D721Med (cell line): ENCODE data around the gene SLC7A14.

Source experiments
- DNase-seq: peaks from one replicate; pipeline ENCODE4 v3.0.0; 2011; ENCODE audit warnings: low spot score; ENCODE audit not compliant: insufficient read length
- FAIRE-seq: peaks from 2 replicates; lab custom pipeline; 2011; peaks lifted over from hg19 to GRCh38; lab: Jason Lieb, UNC
- CTCF ChIP-seq: IDR thresholded peaks from 2 replicates; pipeline ENCODE4 v1.5.1; 2012; ENCODE audit warnings: mild to moderate bottlenecking, control low read depth; ENCODE audit not compliant: insufficient read depth; ENCODE audit errors: missing control alignments

Gene SLC7A14

GRCh38 chr3:170443457-170443856 lies 142.4 kb downstream of the SLC7A14 start:
- DNase-seq (no peak), FAIRE-seq (no peak)
- TF ChIP-seq CTCF: no peak

- no peak for TF ChIP-seq CTCF
- DNase-seq (no peak), FAIRE-seq (no peak)
Measured at GRCh38 chr3:170442947-170443346, 142.9 kb downstream of the SLC7A14 start.

GRCh38 chr3:170441412-170441811 lies 144.5 kb downstream of the SLC7A14 start:
- no peak for FAIRE-seq
- TF ChIP-seq CTCF: no peak
- DNase-seq: no peak

- TF ChIP-seq CTCF: no peak
- no peak for DNase-seq
- no peak for FAIRE-seq
Measured at GRCh38 chr3:170440344-170440743, 145.5 kb downstream of the SLC7A14 start.

GRCh38 chr3:170438836-170439235 lies 147.0 kb downstream of the SLC7A14 start:
- DNase-seq: no peak
- no peak for TF ChIP-seq CTCF
- no peak for FAIRE-seq

GRCh38 chr3:170437696-170438407 lies 148.0 kb downstream of the SLC7A14 start:
- TF ChIP-seq CTCF: no peak
- DNase-seq (no peak), FAIRE-seq (no peak)

- DNase-seq (no peak), FAIRE-seq (no peak)
- no peak for TF ChIP-seq CTCF
Measured at GRCh38 chr3:170437176-170437575, 148.7 kb downstream of the SLC7A14 start.
